Measurements from ENCODE around the gene RPL3. TPM values are rescaled to one million over a fixed set of nuclear protein-coding genes. Genes with fewer than 3 reads are reported as not detected.

Gene RPL3
- total RNA-seq, 1 donor from 2014 or later = 300 TPM

- intact Hi-C loops (cut with DNase I) = no loop called here
- no peak for DNase-seq
- no peak for ATAC-seq (ENCODE audit: poor library complexity)
Measured at GRCh38 chr22:39276440-39277141, 42.8 kb downstream of the RPL3 start.

- ATAC-seq (ENCODE audit: poor library complexity) (no peak), DNase-seq (no peak)
- intact Hi-C loops (cut with DNase I) = no loop called here
Measured at GRCh38 chr22:39275814-39276439, 43.5 kb downstream of the RPL3 start.

GRCh38 chr22:39273950-39274887 lies 45.2 kb downstream of the RPL3 start:
- intact Hi-C loops (cut with DNase I) = no loop called here
- ATAC-seq (ENCODE audit: poor library complexity) (no peak), DNase-seq (no peak)

- ATAC-seq (ENCODE audit: poor library complexity) (no peak), DNase-seq (no peak)
- intact Hi-C loops (cut with DNase I) = no loop called here
Measured at GRCh38 chr22:39270792-39271191, 48.6 kb downstream of the RPL3 start.

GRCh38 chr22:39270280-39270679 lies 49.1 kb downstream of the RPL3 start:
- ATAC-seq (ENCODE audit: poor library complexity) (peak; percentile 19), DNase-seq (no peak)
- intact Hi-C loops (cut with DNase I) = no loop called here

- intact Hi-C loops (cut with DNase I) = no loop called here
- ATAC-seq (ENCODE audit: poor library complexity) (no peak), DNase-seq (no peak)
Measured at GRCh38 chr22:39269095-39269790, 50.2 kb downstream of the RPL3 start.

- no peak for ATAC-seq (ENCODE audit: poor library complexity)
- intact Hi-C loops (cut with DNase I) = no loop called here
Measured at GRCh38 chr22:39268645-39269044, 50.8 kb downstream of the RPL3 start.

GRCh38 chr22:39267974-39268373 lies 51.4 kb downstream of the RPL3 start:
- intact Hi-C loops (cut with DNase I) = no loop called here
- DNase-seq (no peak), ATAC-seq (ENCODE audit: poor library complexity) (no peak)

More at GRCh38 chr22:39268645-39269044, 50.8 kb downstream of the RPL3 start:
- no peak for DNase-seq

GRCh38 chr22:39266398-39267030 lies 52.9 kb downstream of the RPL3 start:
- intact Hi-C loops (cut with DNase I) = no loop called here
- DNase-seq (no peak), ATAC-seq (ENCODE audit: poor library complexity) (peak; percentile 33)

GRCh38 chr22:39265143-39265886 lies 54.1 kb downstream of the RPL3 start:
- ATAC-seq (ENCODE audit: poor library complexity) = no peak
- DNase-seq = no peak
- intact Hi-C loops (cut with DNase I) = no loop called here

- ATAC-seq (ENCODE audit: poor library complexity) (peak; percentile 61), DNase-seq (peak; percentile 84)
- intact Hi-C loops (cut with DNase I) = no loop called here
Measured at GRCh38 chr22:39264349-39265038, 54.9 kb downstream of the RPL3 start.

GRCh38 chr22:39263626-39264348 lies 55.6 kb downstream of the RPL3 start:
- intact Hi-C loops (cut with DNase I) = no loop called here
- DNase-seq = no peak
- no peak for ATAC-seq (ENCODE audit: poor library complexity)

Other genes with a start within 250 kb of the RPL3 start
- gene APOBEC3G, start 242.3 kb downstream of the RPL3 start, total RNA-seq = 2.7 TPM
- not detected for gene APOBEC3H, start 222.4 kb downstream of the RPL3 start, total RNA-seq
- 69.9 TPM for gene CBX7, start 166.9 kb downstream of the RPL3 start, total RNA-seq
- 16.2 TPM for gene PDGFB, start 74.6 kb downstream of the RPL3 start, total RNA-seq
- gene SYNGR1, start 30.4 kb upstream of the RPL3 start, total RNA-seq = 32.2 TPM
- gene TAB1, start 80.2 kb upstream of the RPL3 start, total RNA-seq = 17.3 TPM
- gene MGAT3, start 137.4 kb upstream of the RPL3 start, total RNA-seq = 3.9 TPM
- gene MIEF1, start 182.7 kb upstream of the RPL3 start, total RNA-seq = 16.7 TPM
- 200 TPM for gene ATF4, start 200.9 kb upstream of the RPL3 start, total RNA-seq
- 59.0 TPM for gene RPS19BP1, start 213.1 kb upstream of the RPL3 start, total RNA-seq